Neural crest cell (in vitro differentiated cells): Measurements from ENCODE around the gene ATG2B. TPM values are rescaled to one million over a fixed set of nuclear protein-coding genes. Genes with fewer than 3 reads are reported as not detected.

Source experiments
- DNase-seq: peaks from one replicate; pipeline ENCODE4 v3.0.0; 2021; ENCODE audit warnings: low read depth, mixed read lengths, low spot score
- H3K27ac Mint-ChIP-seq: one replicate; pipeline ENCODE4 v1.8.0; 2021; ENCODE audit warnings: mild to moderate bottlenecking, mixed read lengths; ENCODE audit not compliant: unreplicated experiment
- H3K27me3 Mint-ChIP-seq: 2 replicates; pipeline ENCODE4 v1.8.0; 2021; ENCODE audit warnings: low read depth, mild to moderate bottlenecking, mixed read lengths
- H3K36me3 Mint-ChIP-seq: 2 replicates; pipeline ENCODE4 v1.8.0; 2021; ENCODE audit warnings: low read depth, mild to moderate bottlenecking, mixed read lengths
- H3K4me1 Mint-ChIP-seq: 2 replicates; pipeline ENCODE4 v1.8.0; 2021; ENCODE audit warnings: mixed read lengths
- H3K4me3 Mint-ChIP-seq: one replicate; pipeline ENCODE4 v1.8.0; 2021; ENCODE audit warnings: mild to moderate bottlenecking, mixed read lengths
- H3K9me3 Mint-ChIP-seq: 2 replicates; pipeline ENCODE4 v1.8.0; 2021; ENCODE audit warnings: mixed read lengths
- CTCF ChIP-seq: fragments of 200-600 bp; sonication (generic); conservative IDR thresholded peaks from 2 replicates; pipeline ENCODE4 v1.5.0; 2021; ENCODE audit warnings: antibody characterized with exemption, mild to moderate bottlenecking
- total RNA-seq: library from RNA; stranded (reverse); gene quantifications from 2 replicates; pipeline ENCODE4 v1.2.1, GENCODE V29; 2021

The ATG2B gene
- total RNA-seq, 1 donor from 2014 or later = 19.5 TPM

GRCh38 chr14:96398921-96399320, 35.8 kb upstream of the ATG2B start:
- TF ChIP-seq CTCF = no peak
- Mint-ChIP-seq H3K27ac (no peak overlapping the region), H3K27me3 (no peaks in the 10 kb centered on the region), H3K36me3 (no peaks in the 10 kb centered on the region), H3K9me3 (no peaks in the 10 kb centered on the region), H3K4me1 (peaks cover 10% of the 10 kb centered on the region), H3K4me3 (no peak overlapping the region)
- no peak for DNase-seq

- no peak for TF ChIP-seq CTCF
- no peak for DNase-seq
- Mint-ChIP-seq H3K27me3 (no peaks in the 10 kb centered on the region), H3K36me3 (no peaks in the 10 kb centered on the region), H3K9me3 (no peaks in the 10 kb centered on the region), H3K4me1 (peaks cover 10% of the 10 kb centered on the region), H3K4me3 (no peak overlapping the region), H3K27ac (no peak overlapping the region)
Measured at GRCh38 chr14:96398432-96398831, 35.3 kb upstream of the ATG2B start.

- DNase-seq = no peak
- peak overlapping the region; percentile 90 for H3K4me3 Mint-ChIP-seq
- no peaks in the 10 kb centered on the region for H3K9me3 Mint-ChIP-seq
- H3K27ac Mint-ChIP-seq = no peak overlapping the region
- H3K36me3 Mint-ChIP-seq = no peaks in the 10 kb centered on the region
- no peak for TF ChIP-seq CTCF
- peaks cover 17% of the 10 kb centered on the region for H3K4me1 Mint-ChIP-seq
- peaks cover 15% of the 10 kb centered on the region for H3K27me3 Mint-ChIP-seq
Measured at GRCh38 chr14:96394047-96394815, 31.1 kb upstream of the ATG2B start.

GRCh38 chr14:96393071-96393691, 30.0 kb upstream of the ATG2B start:
- H3K27ac Mint-ChIP-seq = no peak overlapping the region
- peaks cover 15% of the 10 kb centered on the region for H3K27me3 Mint-ChIP-seq
- H3K4me3 Mint-ChIP-seq = peak overlapping the region; percentile 90
- H3K9me3 Mint-ChIP-seq = no peaks in the 10 kb centered on the region
- no peaks in the 10 kb centered on the region for H3K36me3 Mint-ChIP-seq
- peaks cover 17% of the 10 kb centered on the region for H3K4me1 Mint-ChIP-seq
- no peak for DNase-seq
- TF ChIP-seq CTCF = no peak

DNA sequence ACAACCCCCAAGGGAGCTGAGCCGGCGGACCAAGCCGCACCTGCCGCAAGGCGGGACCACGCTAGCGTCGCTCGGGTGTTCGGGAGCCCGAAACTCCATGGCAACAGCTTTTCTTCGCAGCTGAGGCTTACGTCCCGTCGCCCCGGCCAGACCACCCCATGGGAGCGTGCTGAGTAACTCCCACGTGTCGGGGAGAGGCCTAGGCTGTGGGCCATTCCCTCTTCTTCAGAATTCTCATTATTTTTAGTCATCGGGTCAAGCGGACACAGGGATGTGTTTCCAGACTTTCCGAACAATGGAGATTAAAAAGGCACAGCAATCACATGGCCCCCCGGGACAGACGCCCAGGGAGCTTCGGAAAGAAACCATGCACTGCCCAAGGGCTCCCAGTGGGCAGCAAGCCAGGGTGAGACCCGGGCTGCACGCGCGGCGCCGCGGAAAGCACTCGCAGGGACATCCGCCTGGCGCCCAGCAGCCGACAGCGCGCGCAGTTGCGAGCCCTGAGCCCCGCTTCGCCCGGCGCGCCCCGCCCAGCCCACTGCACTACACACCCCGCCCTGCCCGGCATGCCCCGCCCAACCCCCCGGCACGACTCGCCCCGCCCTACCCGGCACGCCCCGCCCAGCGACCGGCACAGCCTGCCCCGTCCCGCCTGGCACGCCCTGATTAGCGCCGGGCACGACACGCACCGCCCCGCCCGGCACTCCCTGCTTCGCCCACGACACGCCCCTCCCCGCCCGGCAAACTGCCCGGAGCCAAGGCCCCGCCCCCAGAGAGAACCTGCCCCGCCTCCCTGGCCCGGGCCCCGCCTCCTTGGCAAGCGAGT, 28.4 kb upstream of the ATG2B start:
- peak overlapping the region; percentile 60 for H3K27ac Mint-ChIP-seq
- no peaks in the 10 kb centered on the region for H3K9me3 Mint-ChIP-seq
- no peak for TF ChIP-seq CTCF
- peaks cover 15% of the 10 kb centered on the region for H3K27me3 Mint-ChIP-seq
- DNase-seq = peak; percentile 99
- H3K4me1 Mint-ChIP-seq = peaks cover 17% of the 10 kb centered on the region
- no peaks in the 10 kb centered on the region for H3K36me3 Mint-ChIP-seq
- peak overlapping the region; percentile 91 for H3K4me3 Mint-ChIP-seq
